Neural progenitor cell (in vitro differentiated cells): ENCODE results near the gene CIC. TPM values are rescaled to one million over a fixed set of nuclear protein-coding genes. Genes with fewer than 3 reads are reported as not detected.
"Not testable (repeated sequence)": the region's sequence is repeated elsewhere in the genome, so short reads cannot be mapped to it uniquely, and the experiment has no call there.

Experiments used
- DNase-seq: peaks from one replicate; pipeline ENCODE4 v3.0.0-alpha.2; 2016; ENCODE audit warnings: low spot score
- H2AFZ ChIP-seq: fragments of 200-600 bp; sonication (generic); replicated peaks from 2 replicates; pipeline ENCODE4 v1.6.1; 2016; ENCODE audit warnings: antibody characterized with exemption
- H3F3A ChIP-seq: fragments of 200-600 bp; sonication (generic); 2 replicates; pipeline ENCODE4 v1.6.1; 2016; ENCODE audit warnings: antibody characterized with exemption, low read depth
- H3K27ac ChIP-seq: fragments of 200-600 bp; sonication (generic); 2 replicates; pipeline ENCODE4 v1.5.1; 2016; ENCODE audit warnings: mild to moderate bottlenecking
- H3K27me3 ChIP-seq: fragments of 200-600 bp; sonication (generic); 2 replicates; pipeline ENCODE4 v1.6.1; 2016; ENCODE audit warnings: mild to moderate bottlenecking, moderate library complexity
- H3K36me3 ChIP-seq: fragments of 200-600 bp; sonication (generic); 2 replicates; pipeline ENCODE4 v1.5.1; 2016
- H3K4me1 ChIP-seq: fragments of 200-600 bp; sonication (generic); 2 replicates; pipeline ENCODE4 v1.6.1; 2016; ENCODE audit warnings: mixed run types
- H3K4me2 ChIP-seq: fragments of 200-600 bp; sonication (generic); 2 replicates; pipeline ENCODE4 v1.6.1; 2016
- H3K4me3 ChIP-seq: fragments of 200-600 bp; sonication (generic); 2 replicates; pipeline ENCODE4 v1.5.1; 2016
- H3K79me2 ChIP-seq: fragments of 200-600 bp; sonication (generic); 2 replicates; pipeline ENCODE4 v1.6.1; 2016; ENCODE audit warnings: low read depth
- H3K9ac ChIP-seq: fragments of 200-600 bp; sonication (generic); 2 replicates; pipeline ENCODE4 v1.6.1; 2016
- H3K9me3 ChIP-seq: fragments of 200-600 bp; sonication (generic); 2 replicates; pipeline ENCODE4 v1.5.1; 2016; ENCODE audit warnings: low read depth
- H4K20me1 ChIP-seq: fragments of 200-600 bp; sonication (generic); 2 replicates; pipeline ENCODE4 v1.6.1; 2016; ENCODE audit warnings: low read depth
- H3K27ac Mint-ChIP-seq: 3 replicates; pipeline ENCODE4 v1.8.0; 2021; ENCODE audit warnings: mixed read lengths
- H3K27me3 Mint-ChIP-seq: 2 replicates; pipeline ENCODE4 v1.8.0; 2022; ENCODE audit warnings: low read depth, mild to moderate bottlenecking, inconsistent platforms, moderate library complexity, mixed read lengths; ENCODE audit not compliant: insufficient read depth
- H3K36me3 Mint-ChIP-seq: 3 replicates; pipeline ENCODE4 v1.8.0; 2021; ENCODE audit warnings: mixed read lengths
- H3K4me1 Mint-ChIP-seq: 3 replicates; pipeline ENCODE4 v1.8.0; 2021; ENCODE audit warnings: mixed read lengths
- H3K4me3 Mint-ChIP-seq: 3 replicates; pipeline ENCODE4 v1.8.0; 2021; ENCODE audit warnings: mild to moderate bottlenecking, moderate library complexity, mixed read lengths
- H3K9me3 Mint-ChIP-seq: 3 replicates; pipeline ENCODE4 v1.8.0; 2020; ENCODE audit warnings: mixed read lengths
- CTCF ChIP-seq: fragments of 200-600 bp; sonication (generic); IDR thresholded peaks from 2 replicates; pipeline ENCODE4 v1.5.1; 2017; ENCODE audit warnings: antibody characterized with exemption, mild to moderate bottlenecking
- EZH2 ChIP-seq: fragments of 200-600 bp; sonication (generic); IDR thresholded peaks from 2 replicates; pipeline ENCODE4 v1.6.1; 2017; ENCODE audit warnings: antibody characterized with exemption, mild to moderate bottlenecking, moderate library complexity
- EZH2phosphoT487 ChIP-seq: fragments of 200-600 bp; sonication (generic); IDR thresholded peaks from 2 replicates; pipeline ENCODE4 v1.6.1; 2017; ENCODE audit warnings: antibody characterized with exemption
- total RNA-seq: library from RNA; depleted of rRNA; stranded (reverse); fragments of >200 nt; gene quantifications from 2 replicates; pipeline ENCODE4 v1.2.3, GENCODE V29; 2015; ENCODE audit warnings: low replicate concordance

CIC gene
- total RNA-seq, 1 donor from 2014 or later = 5.2 TPM

GRCh38 chr19:42328106-42328505 lies 59.1 kb downstream of the CIC start:
- no peak for TF ChIP-seq EZH2phosphoT487
- H3F3A ChIP-seq = peaks cover 12% of the 10 kb centered on the region
- Mint-ChIP-seq H3K27me3 (peaks cover 19% of the 10 kb centered on the region), H3K36me3 (peaks cover 2% of the 10 kb centered on the region), H3K27ac (no peak overlapping the region), H3K4me1 (peaks cover 48% of the 10 kb centered on the region), H3K4me3 (peak overlapping the region; percentile 93), H3K9me3 (peaks cover 2% of the 10 kb centered on the region)
- H3K9me3 ChIP-seq = no peaks in the 10 kb centered on the region
- peaks cover 42% of the 10 kb centered on the region for H4K20me1 ChIP-seq
- H3K4me2 ChIP-seq = no peak overlapping the region
- no peak overlapping the region for H3K9ac ChIP-seq
- peaks cover 7% of the 10 kb centered on the region for H3K4me1 ChIP-seq
- no peak overlapping the region for H3K4me3 ChIP-seq
- H3K79me2 ChIP-seq = peaks cover 23% of the 10 kb centered on the region
- H3K27me3 ChIP-seq = peaks cover 20% of the 10 kb centered on the region
- no peak overlapping the region for H3K27ac ChIP-seq
- no peak for DNase-seq
- no peaks in the 10 kb centered on the region for H3K36me3 ChIP-seq
- H2AFZ ChIP-seq = no peak overlapping the region

GRCh38 chr19:42328854-42329253 lies 59.8 kb downstream of the CIC start:
- no peak overlapping the region for H3K4me3 ChIP-seq
- H3K27me3 ChIP-seq = peaks cover 13% of the 10 kb centered on the region
- H2AFZ ChIP-seq = no peak overlapping the region
- no peaks in the 10 kb centered on the region for H3K36me3 ChIP-seq
- Mint-ChIP-seq H3K4me1 (peaks cover 43% of the 10 kb centered on the region), H3K27me3 (peaks cover 14% of the 10 kb centered on the region), H3K27ac (peak overlapping the region; percentile 4), H3K9me3 (peaks cover 2% of the 10 kb centered on the region), H3K4me3 (peak overlapping the region; percentile 30), H3K36me3 (peaks cover 2% of the 10 kb centered on the region)
- TF ChIP-seq EZH2phosphoT487 = no peak
- TF ChIP-seq EZH2 = no peak
- TF ChIP-seq CTCF = no peak
- no peak for DNase-seq
- no peak overlapping the region for H3K9ac ChIP-seq
- peaks cover 7% of the 10 kb centered on the region for H3K4me1 ChIP-seq
- H3K79me2 ChIP-seq = peaks cover 23% of the 10 kb centered on the region
- no peaks in the 10 kb centered on the region for H3K9me3 ChIP-seq
- H4K20me1 ChIP-seq = peaks cover 45% of the 10 kb centered on the region
- no peak overlapping the region for H3K4me2 ChIP-seq
- no peak overlapping the region for H3K27ac ChIP-seq
- peaks cover 8% of the 10 kb centered on the region for H3F3A ChIP-seq

- Histone ChIP-seq H3K4me3 (no peak overlapping the region), H3K4me2 (no peak overlapping the region), H3F3A (no peaks in the 10 kb centered on the region), H4K20me1 (peaks cover 45% of the 10 kb centered on the region), H3K36me3 (no peaks in the 10 kb centered on the region), H3K9ac (no peak overlapping the region), H2AFZ (no peak overlapping the region), H3K27ac (no peak overlapping the region), H3K4me1 (no peaks in the 10 kb centered on the region), H3K9me3 (no peaks in the 10 kb centered on the region), H3K79me2 (peaks cover 23% of the 10 kb centered on the region), H3K27me3 (no peaks in the 10 kb centered on the region)
- Mint-ChIP-seq H3K4me1 (peaks cover 37% of the 10 kb centered on the region), H3K27me3 (peaks cover 7% of the 10 kb centered on the region), H3K27ac (peak overlapping the region; percentile 42), H3K9me3 (no peaks in the 10 kb centered on the region), H3K4me3 (no peak overlapping the region), H3K36me3 (no peaks in the 10 kb centered on the region)
- DNase-seq = no peak
- TF ChIP-seq CTCF (no peak), EZH2 (no peak), EZH2phosphoT487 (no peak)
Observed at GRCh38 chr19:42330241-42330711, 61.2 kb downstream of the CIC start.

GRCh38 chr19:42331333-42331732 lies 62.3 kb downstream of the CIC start:
- not testable (repeated sequence) for H3K4me1 ChIP-seq, H3K36me3 ChIP-seq, H3K9me3 ChIP-seq, H3K9me3 Mint-ChIP-seq, H3K27me3 ChIP-seq, H2AFZ ChIP-seq, H3K4me3 ChIP-seq, H3K27me3 Mint-ChIP-seq, H3K27ac Mint-ChIP-seq, H3K36me3 Mint-ChIP-seq, H3F3A ChIP-seq, H3K9ac ChIP-seq, DNase-seq, H3K4me3 Mint-ChIP-seq, H3K4me2 ChIP-seq, H3K27ac ChIP-seq
- H4K20me1 ChIP-seq = peaks cover 41% of the 10 kb centered on the region
- peaks cover 15% of the 10 kb centered on the region for H3K79me2 ChIP-seq
- peaks cover 36% of the 10 kb centered on the region for H3K4me1 Mint-ChIP-seq
